PC-3 (cell line): Measurements from ENCODE around the gene NLGN1. TPM values are rescaled to one million over a fixed set of nuclear protein-coding genes. Genes with fewer than 3 reads are reported as not detected.
"Not testable (repeated sequence)": the region's sequence is repeated elsewhere in the genome, so short reads cannot be mapped to it uniquely, and the experiment has no call there.

Source experiments
- ATAC-seq: fragments of 200-7000 bp; cut with Tn5 transposase; 2 replicates; pipeline ENCODE4 v1.9.1; 2020; ENCODE audit warnings: mild to moderate bottlenecking, moderate library complexity
- BruUV-seq: library from RNA; stranded (reverse); fragments of 400-500 nt; replicated peaks from 2 replicates; lab custom pipeline; 2021; lab: Mats Ljungman, UMichigan
- CTCF ChIA-PET: fragments of 300-600 bp; sonication (Branson Sonifier 250); formaldehyde crosslinking; loops from one replicate; lab custom pipeline; 2022; ENCODE audit warnings: antibody characterized with exemption; lab: Charles Lee
- POLR2A ChIA-PET: fragments of 300-600 bp; sonication (Branson Sonifier 250); formaldehyde crosslinking; loops from one replicate; lab custom pipeline; 2022; ENCODE audit warnings: antibody characterized with exemption; ENCODE audit not compliant: unreplicated experiment; lab: Charles Lee
- DNase-seq: peaks from one replicate; pipeline ENCODE4 v3.0.0-alpha.2; 2015
- H2AFZ ChIP-seq: fragments of 300-600 bp; sonication (generic); 2 replicates; pipeline ENCODE4 v1.6.0; 2016; ENCODE audit warnings: antibody characterized with exemption, low read length
- H3F3A ChIP-seq: fragments of 300-600 bp; sonication (generic); one replicate; pipeline ENCODE4 v1.6.0; 2017; ENCODE audit warnings: antibody characterized with exemption, low read length, control low read depth, mild to moderate bottlenecking; ENCODE audit not compliant: unreplicated experiment
- H3K27ac ChIP-seq: fragments of 300-600 bp; sonication (generic); 2 replicates; pipeline ENCODE4 v1.5.1; 2016; ENCODE audit warnings: mild to moderate bottlenecking, low read length
- H3K27me3 ChIP-seq: fragments of 300-600 bp; sonication (generic); 2 replicates; pipeline ENCODE4 v1.6.1; 2016; ENCODE audit warnings: low read length, mixed read lengths
- H3K36me3 ChIP-seq: fragments of 300-600 bp; sonication (generic); 2 replicates; pipeline ENCODE4 v1.6.1; 2016; ENCODE audit warnings: low read depth, mixed run types, low read length, mixed read lengths
- H3K4me1 ChIP-seq: fragments of 300-600 bp; sonication (generic); 2 replicates; pipeline ENCODE4 v1.5.1; 2016; ENCODE audit warnings: low read length; ENCODE audit not compliant: insufficient read depth
- H3K4me2 ChIP-seq: fragments of 300-600 bp; sonication (generic); 2 replicates; pipeline ENCODE4 v1.6.0; 2016; ENCODE audit warnings: low read length
- H3K4me3 ChIP-seq: fragments of 300-600 bp; sonication (generic); 2 replicates; pipeline ENCODE4 v1.5.1; 2016; ENCODE audit warnings: mild to moderate bottlenecking, low read length, mixed read lengths
- H3K79me2 ChIP-seq: fragments of 300-600 bp; sonication (generic); 2 replicates; pipeline ENCODE4 v1.6.1; 2017; ENCODE audit warnings: low read length, mixed read lengths
- H3K9ac ChIP-seq: fragments of 300-600 bp; sonication (generic); 2 replicates; pipeline ENCODE4 v1.6.0; 2016; ENCODE audit warnings: mild to moderate bottlenecking, low read length
- H3K9me2 ChIP-seq: fragments of 300-600 bp; sonication (generic); replicated peaks from 2 replicates; pipeline ENCODE4 v1.6.1; 2016; ENCODE audit warnings: mixed run types, low read length, mixed read lengths
- H3K9me3 ChIP-seq: fragments of 300-600 bp; sonication (generic); 2 replicates; pipeline ENCODE4 v1.6.1; 2016; ENCODE audit warnings: low read length, mixed read lengths
- H4K20me1 ChIP-seq: fragments of 300-600 bp; sonication (generic); 2 replicates; pipeline ENCODE4 v1.6.1; 2016; ENCODE audit warnings: low read length, mixed read lengths
- CTCF ChIP-seq: fragments of 300-600 bp; sonication (generic); conservative IDR thresholded peaks from 2 replicates; pipeline ENCODE4 v1.5.1; 2017; ENCODE audit warnings: antibody characterized with exemption, low read depth, mild to moderate bottlenecking, low read length
- EZH2 ChIP-seq: fragments of 300-600 bp; sonication (generic); IDR thresholded peaks from one replicate; pipeline ENCODE4 v1.6.1; 2017; ENCODE audit warnings: antibody characterized with exemption, mild to moderate bottlenecking, low read length; ENCODE audit not compliant: unreplicated experiment
- EZH2phosphoT487 ChIP-seq: fragments of 300-600 bp; sonication (generic); IDR thresholded peaks from 2 replicates; pipeline ENCODE4 v1.6.1; 2018; ENCODE audit warnings: mild to moderate bottlenecking, antibody characterized with exemption, low read length, borderline replicate concordance
- intact Hi-C: fragments of 100-400 bp; cut with micrococcal nuclease; formaldehyde crosslinking; loops from 2 replicates; pipeline ENCODE4 v1.9.0; 2023
- total RNA-seq: library from RNA; depleted of rRNA; stranded (reverse); fragments of >200 nt; gene quantifications from 2 replicates; pipeline ENCODE4 v1.2.3, GENCODE V29; 2014

The NLGN1 gene
- total RNA-seq, 1 experiment from 2014 or later, result 0.77 TPM

- POLR2A ChIA-PET, result interaction anchor here (0.5 kb wide), 1 partner anchor 615 kb away, joined by 5 read pairs; no protein-coding TSS in a partner anchor
- Histone ChIP-seq H3K27me3 (no peaks in the 10 kb centered on the region), H2AFZ (no peak overlapping the region), H3K4me1 (no peaks in the 10 kb centered on the region), H4K20me1 (no peaks in the 10 kb centered on the region), H3K27ac (no peak overlapping the region), H3K9me2 (no peaks in the 10 kb centered on the region), H3K4me2 (no peak overlapping the region; the same call in 1 of the 2 replicates), H3K9ac (no peak overlapping the region), H3K79me2 (no peaks in the 10 kb centered on the region), H3K36me3 (no peaks in the 10 kb centered on the region), H3K9me3 (0 out of 2 replicates have a peak, but pooled peaks cover 6% of the 10 kb centered on the region), H3F3A (no peaks in the 10 kb centered on the region), H3K4me3 (no peak overlapping the region)
- CTCF ChIA-PET, result no interaction called here
- DNase-seq, result peak; percentile 59
- BruUV-seq, result no TSS peak
- ATAC-seq, result peak; percentile 89
- TF ChIP-seq CTCF, result peak; percentile 73
- no peak for TF ChIP-seq EZH2
- intact Hi-C loops, result no loop called here
Measured at GRCh38 chr3:173529062-173529711, 131.6 kb downstream of the NLGN1 start.

- no peak for ATAC-seq
- Histone ChIP-seq H4K20me1 (no peaks in the 10 kb centered on the region), H3K36me3 (no peaks in the 10 kb centered on the region), H3K79me2 (no peaks in the 10 kb centered on the region), H3K4me3 (no peak overlapping the region), H3K9ac (no peak overlapping the region), H3K27ac (no peak overlapping the region), H3K9me3 (no peaks in the 10 kb centered on the region), H3K4me1 (no peaks in the 10 kb centered on the region), H3K27me3 (no peaks in the 10 kb centered on the region), H2AFZ (no peak overlapping the region), H3K4me2 (no peak overlapping the region), H3K9me2 (no peaks in the 10 kb centered on the region), H3F3A (no peaks in the 10 kb centered on the region)
- POLR2A ChIA-PET, result no interaction called here
- TF ChIP-seq CTCF (no peak), EZH2 (no peak), EZH2phosphoT487 (no peak)
- CTCF ChIA-PET, result no interaction called here
- intact Hi-C loops, result no loop called here
- BruUV-seq, result no TSS peak
- no peak for DNase-seq
Measured at GRCh38 chr3:173531602-173532001, 134.1 kb downstream of the NLGN1 start.

- Histone ChIP-seq H3K4me1 (no peaks in the 10 kb centered on the region), H3F3A (no peaks in the 10 kb centered on the region), H3K4me2 (no peak overlapping the region), H4K20me1 (no peaks in the 10 kb centered on the region), H3K9ac (no peak overlapping the region), H3K9me3 (no peaks in the 10 kb centered on the region), H3K79me2 (no peaks in the 10 kb centered on the region), H3K4me3 (no peak overlapping the region), H3K27ac (no peak overlapping the region), H3K27me3 (peaks cover 5% of the 10 kb centered on the region; the same call in 1 of the 2 replicates), H3K36me3 (no peaks in the 10 kb centered on the region), H3K9me2 (no peaks in the 10 kb centered on the region), H2AFZ (no peak overlapping the region)
- CTCF ChIA-PET, result no interaction called here
- TF ChIP-seq EZH2, result no peak
- peak; percentile 27; the same call in 1 of the 2 replicates for TF ChIP-seq CTCF
- POLR2A ChIA-PET, result no interaction called here
- intact Hi-C loops, result no loop called here
- ATAC-seq (no peak), DNase-seq (no peak)
- BruUV-seq, result no TSS peak
Measured at GRCh38 chr3:173538410-173538809, 140.9 kb downstream of the NLGN1 start.

GRCh38 chr3:173545590-173545989 is 148.0 kb downstream of the NLGN1 start:
- BruUV-seq, CTCF ChIA-PET, intact Hi-C loops: not testable (repeated sequence)

More at GRCh38 chr3:173545590-173545989, 148.0 kb downstream of the NLGN1 start:
- H3K4me3 ChIP-seq, H4K20me1 ChIP-seq, H3K36me3 ChIP-seq, H3K79me2 ChIP-seq, H3K9me3 ChIP-seq, H3K27ac ChIP-seq, H2AFZ ChIP-seq, H3K4me1 ChIP-seq, H3K4me2 ChIP-seq, H3K9ac ChIP-seq, DNase-seq, ATAC-seq, POLR2A ChIA-PET, H3F3A ChIP-seq, H3K9me2 ChIP-seq: not testable (repeated sequence)
- H3K27me3 ChIP-seq, result peaks cover 28% of the 10 kb centered on the region
